K562 treated with DMSO at 1 percent for 24 hours (cell line): ENCODE results near the gene TLR8. TPM values are rescaled to one million over a fixed set of nuclear protein-coding genes. Genes with fewer than 3 reads are reported as not detected.

Experiments used
- total RNA-seq: library from RNA; unstranded; fragments of 300-600 nt; gene quantifications from 2 replicates; pipeline ENCODE4 v1.2.3, GENCODE V29; 2022; ENCODE audit warnings: low read depth; ENCODE audit not compliant: insufficient read depth

The TLR8 gene
- not detected in 2 replicates for total RNA-seq

GRCh38 chrX:12906046-12906761 lies at the start of gene TLR8:
Gene TLR8, plus strand, starts transcription at chrX:12906620. Its CDS starts 87 bp downstream, at chrX:12906707.

GRCh38 chrX:12866451-12867377 lies 39.7 kb upstream of the TLR8 start, which contains the start of gene TLR7:
Gene TLR7, plus strand, starts transcription at chrX:12867072. Its CDS starts 507 bp downstream, at chrX:12867579.

Other genes with a start within 250 kb of the TLR8 start
- gene PRPS2, start 115.2 kb upstream of the TLR8 start, total RNA-seq: 23.4 and 26.9 TPM in 2 replicates
- gene TLR7, start 39.5 kb upstream of the TLR8 start, total RNA-seq: 0.41 and 0.64 TPM in 2 replicates
- 3,174 and 3,233 TPM in 2 replicates for gene TMSB4X, start 68.5 kb downstream of the TLR8 start, total RNA-seq
- gene FAM9C, start 138.0 kb downstream of the TLR8 start, total RNA-seq: not detected in 2 replicates